ENCODE measurements around the gene ATXN7.

ATXN7 gene

GRCh38 chr3:63908776-63909175 lies 45.1 kb downstream of the ATXN7 start:
- H2AK5ac ChIP-seq (ENCODE audit: low read length) = no peak overlapping the region
- H2BK5ac ChIP-seq (ENCODE audit: low read length) = no peak overlapping the region
- no peak overlapping the region for H3K23ac ChIP-seq (ENCODE audit: low read length)
- no CpG with 5 or more reads among the region's 1 CpG for WGBS (ENCODE audit: extremely low coverage, insufficient coverage, low lambda C conversion rate)
- no peak overlapping the region for H2BK120ac ChIP-seq (ENCODE audit: low read depth, low read length)
- H3K27ac ChIP-seq (ENCODE audit: low read depth, low read length) = no peak overlapping the region
- H3K79me1 ChIP-seq (ENCODE audit: low read length) = peaks cover 2% of the 10 kb centered on the region
- H3K18ac ChIP-seq (ENCODE audit: low read length) = no peak overlapping the region
- DNase-seq = no peak
- no peak overlapping the region for H3K4me2 ChIP-seq (ENCODE audit: low read length)
- H4K5ac ChIP-seq (ENCODE audit: low read length) = no peak overlapping the region
- H3K9ac ChIP-seq (ENCODE audit: low read length) = no peak overlapping the region
- no peak overlapping the region for H2BK15ac ChIP-seq (replicated peaks; ENCODE audit: low read depth)
- no peaks in the 10 kb centered on the region for H3K4me1 ChIP-seq (ENCODE audit: control insufficient read depth, low read depth, low read length)
- H4K8ac ChIP-seq (ENCODE audit: low read depth, low read length) = no peak overlapping the region
- H3K4me3 ChIP-seq (ENCODE audit: low read length) = no peak overlapping the region
- H3K4ac ChIP-seq (ENCODE audit: low read depth, low read length) = no peak overlapping the region
- H3K36me3 ChIP-seq (ENCODE audit: control insufficient read depth, insufficient read depth, low read length) = no peaks in the 10 kb centered on the region
- H3K27me3 ChIP-seq (ENCODE audit: insufficient read depth, low read length, poor library complexity) = no peaks in the 10 kb centered on the region
- H3K56ac ChIP-seq (ENCODE audit: low read length) = no peak overlapping the region
- H3K79me2 ChIP-seq (ENCODE audit: control insufficient read depth, insufficient read depth, low read length) = no peaks in the 10 kb centered on the region

GRCh38 chr3:63909431-63909830 lies 45.8 kb downstream of the ATXN7 start:
- no peak overlapping the region for H4K5ac ChIP-seq (ENCODE audit: low read length)

GRCh38 chr3:63910001-63910400 lies 46.3 kb downstream of the ATXN7 start:
- Histone ChIP-seq H2BK120ac (ENCODE audit: low read depth, low read length) (no peak overlapping the region), H3K4me1 (ENCODE audit: control insufficient read depth, low read depth, low read length) (no peaks in the 10 kb centered on the region), H3K56ac (ENCODE audit: low read length) (no peak overlapping the region), H3K27me3 (ENCODE audit: insufficient read depth, low read length, poor library complexity) (no peaks in the 10 kb centered on the region), H3K79me1 (ENCODE audit: low read length) (peaks cover 2% of the 10 kb centered on the region), H3K4ac (ENCODE audit: low read depth, low read length) (no peak overlapping the region), H3K4me3 (ENCODE audit: low read length) (no peak overlapping the region), H3K79me2 (ENCODE audit: control insufficient read depth, insufficient read depth, low read length) (no peaks in the 10 kb centered on the region), H2AK5ac (ENCODE audit: low read length) (no peak overlapping the region), H3K9ac (ENCODE audit: low read length) (no peak overlapping the region), H3K18ac (ENCODE audit: low read length) (no peak overlapping the region), H3K23ac (ENCODE audit: low read length) (no peak overlapping the region), H3K27ac (ENCODE audit: low read depth, low read length) (no peak overlapping the region), H2BK15ac (replicated peaks; ENCODE audit: low read depth) (no peak overlapping the region), H2BK5ac (ENCODE audit: low read length) (no peak overlapping the region), H4K8ac (ENCODE audit: low read depth, low read length) (no peak overlapping the region), H4K5ac (ENCODE audit: low read length) (no peak overlapping the region), H3K36me3 (ENCODE audit: control insufficient read depth, insufficient read depth, low read length) (no peaks in the 10 kb centered on the region), H3K4me2 (ENCODE audit: low read length) (no peak overlapping the region)
- no CpG with 5 or more reads among the region's 4 CpGs for WGBS (ENCODE audit: extremely low coverage, insufficient coverage, low lambda C conversion rate)
- no peak for DNase-seq

More at GRCh38 chr3:63909431-63909830, 45.8 kb downstream of the ATXN7 start:
- Histone ChIP-seq H3K36me3 (ENCODE audit: control insufficient read depth, insufficient read depth, low read length) (no peaks in the 10 kb centered on the region), H3K79me1 (ENCODE audit: low read length) (peaks cover 2% of the 10 kb centered on the region), H3K23ac (ENCODE audit: low read length) (no peak overlapping the region), H3K27ac (ENCODE audit: low read depth, low read length) (no peak overlapping the region), H2BK15ac (replicated peaks; ENCODE audit: low read depth) (no peak overlapping the region), H3K9ac (ENCODE audit: low read length) (no peak overlapping the region), H3K4me2 (ENCODE audit: low read length) (no peak overlapping the region), H3K4ac (ENCODE audit: low read depth, low read length) (no peak overlapping the region), H3K4me1 (ENCODE audit: control insufficient read depth, low read depth, low read length) (no peaks in the 10 kb centered on the region), H3K27me3 (ENCODE audit: insufficient read depth, low read length, poor library complexity) (no peaks in the 10 kb centered on the region), H3K18ac (ENCODE audit: low read length) (no peak overlapping the region), H3K79me2 (ENCODE audit: control insufficient read depth, insufficient read depth, low read length) (no peaks in the 10 kb centered on the region), H4K8ac (ENCODE audit: low read depth, low read length) (no peak overlapping the region), H3K56ac (ENCODE audit: low read length) (no peak overlapping the region), H2BK120ac (ENCODE audit: low read depth, low read length) (no peak overlapping the region), H3K4me3 (ENCODE audit: low read length) (no peak overlapping the region), H2AK5ac (ENCODE audit: low read length) (no peak overlapping the region), H2BK5ac (ENCODE audit: low read length) (no peak overlapping the region)
- no CpG with 5 or more reads among the region's 2 CpGs for WGBS (ENCODE audit: extremely low coverage, insufficient coverage, low lambda C conversion rate)
- no peak for DNase-seq

GRCh38 chr3:63910891-63911290 lies 47.2 kb downstream of the ATXN7 start:
- no peak overlapping the region for H3K23ac ChIP-seq (ENCODE audit: low read length)
- no peaks in the 10 kb centered on the region for H3K27me3 ChIP-seq (ENCODE audit: insufficient read depth, low read length, poor library complexity)
- no peak overlapping the region for H3K9ac ChIP-seq (ENCODE audit: low read length)
- no peak overlapping the region for H3K4me2 ChIP-seq (ENCODE audit: low read length)
- no peak overlapping the region for H3K27ac ChIP-seq (ENCODE audit: low read depth, low read length)
- H3K56ac ChIP-seq (ENCODE audit: low read length) = no peak overlapping the region
- no peak overlapping the region for H4K8ac ChIP-seq (ENCODE audit: low read depth, low read length)
- H3K4me1 ChIP-seq (ENCODE audit: control insufficient read depth, low read depth, low read length) = no peaks in the 10 kb centered on the region
- H2AK5ac ChIP-seq (ENCODE audit: low read length) = no peak overlapping the region
- H3K79me1 ChIP-seq (ENCODE audit: low read length) = peaks cover 2% of the 10 kb centered on the region
- no peaks in the 10 kb centered on the region for H3K79me2 ChIP-seq (ENCODE audit: control insufficient read depth, insufficient read depth, low read length)
- no peak overlapping the region for H3K4me3 ChIP-seq (ENCODE audit: low read length)
- H4K5ac ChIP-seq (ENCODE audit: low read length) = no peak overlapping the region
- H2BK120ac ChIP-seq (ENCODE audit: low read depth, low read length) = no peak overlapping the region
- H2BK15ac ChIP-seq (replicated peaks; ENCODE audit: low read depth) = no peak overlapping the region
- DNase-seq = no peak
- WGBS (ENCODE audit: extremely low coverage, insufficient coverage, low lambda C conversion rate) = no CpG with 5 or more reads among the region's 1 CpG
- no peak overlapping the region for H3K18ac ChIP-seq (ENCODE audit: low read length)
- H3K36me3 ChIP-seq (ENCODE audit: control insufficient read depth, insufficient read depth, low read length) = no peaks in the 10 kb centered on the region
- H2BK5ac ChIP-seq (ENCODE audit: low read length) = no peak overlapping the region
- no peak overlapping the region for H3K4ac ChIP-seq (ENCODE audit: low read depth, low read length)

- H3K79me2 ChIP-seq (ENCODE audit: control insufficient read depth, insufficient read depth, low read length) = no peaks in the 10 kb centered on the region
- no peak overlapping the region for H2BK120ac ChIP-seq (ENCODE audit: low read depth, low read length)
- no CpG with 5 or more reads among the region's 18 CpGs for WGBS (ENCODE audit: extremely low coverage, insufficient coverage, low lambda C conversion rate)
- no peak overlapping the region for H4K8ac ChIP-seq (ENCODE audit: low read depth, low read length)
- peak overlapping the region; percentile 37 for H3K4me3 ChIP-seq (ENCODE audit: low read length)
- H3K56ac ChIP-seq (ENCODE audit: low read length) = peak overlapping the region; percentile 66
- no peak overlapping the region for H2AK5ac ChIP-seq (ENCODE audit: low read length)
- peak overlapping the region; percentile 78 for H3K9ac ChIP-seq (ENCODE audit: low read length)
- no peak overlapping the region for H3K4ac ChIP-seq (ENCODE audit: low read depth, low read length)
- no peaks in the 10 kb centered on the region for H3K27me3 ChIP-seq (ENCODE audit: insufficient read depth, low read length, poor library complexity)
- H4K5ac ChIP-seq (ENCODE audit: low read length) = no peak overlapping the region
- H2BK5ac ChIP-seq (ENCODE audit: low read length) = no peak overlapping the region
- H3K18ac ChIP-seq (ENCODE audit: low read length) = peak overlapping the region; percentile 98
- no peak overlapping the region for H3K23ac ChIP-seq (ENCODE audit: low read length)
- no peak overlapping the region for H2BK15ac ChIP-seq (replicated peaks; ENCODE audit: low read depth)
- H3K36me3 ChIP-seq (ENCODE audit: control insufficient read depth, insufficient read depth, low read length) = no peaks in the 10 kb centered on the region
- H3K79me1 ChIP-seq (ENCODE audit: low read length) = peaks cover 2% of the 10 kb centered on the region
- peak overlapping the region; percentile 98 for H3K27ac ChIP-seq (ENCODE audit: low read depth, low read length)
- DNase-seq = no peak
- peak overlapping the region; percentile 39 for H3K4me2 ChIP-seq (ENCODE audit: low read length)
- no peaks in the 10 kb centered on the region for H3K4me1 ChIP-seq (ENCODE audit: control insufficient read depth, low read depth, low read length)
Measured at GRCh38 chr3:63911509-63911872, 47.8 kb downstream of the ATXN7 start.

Measured in mesendoderm (in vitro differentiated cells).